Adrenal gland (tissue), 5 donors: ENCODE measurements around the gene NEDD1.

Experiments used
- POLR2A ChIP-seq, 2 donors: fragments of 450-650 bp; IDR thresholded peaks; one replicate each; pipeline ENCODE4 v1.6.1; 2017; ENCODE audit warnings: antibody characterized with exemption in 2 of 2, mild to moderate bottlenecking in 2 of 2, moderate library complexity in 1 of 2
- TF ChIP-seq, protein P1 (sequence below), 6 experiments: fragments of 450-650 bp in 4 of 6; fragments of 200-600 bp in 2 of 6; sonication (generic) in 1 of 6; IDR thresholded peaks; 1 replicate in 5 of 6; 2 replicates in 1 of 6; pipeline versions ENCODE4 v1.5.1 to v1.8.0; 2016 to 2021; ENCODE audit warnings: antibody characterized with exemption in 6 of 6, mild to moderate bottlenecking in 2 of 6, moderate library complexity in 1 of 6
- donor health status: DM: no; HTN: no; CAD: no.

DNA sequence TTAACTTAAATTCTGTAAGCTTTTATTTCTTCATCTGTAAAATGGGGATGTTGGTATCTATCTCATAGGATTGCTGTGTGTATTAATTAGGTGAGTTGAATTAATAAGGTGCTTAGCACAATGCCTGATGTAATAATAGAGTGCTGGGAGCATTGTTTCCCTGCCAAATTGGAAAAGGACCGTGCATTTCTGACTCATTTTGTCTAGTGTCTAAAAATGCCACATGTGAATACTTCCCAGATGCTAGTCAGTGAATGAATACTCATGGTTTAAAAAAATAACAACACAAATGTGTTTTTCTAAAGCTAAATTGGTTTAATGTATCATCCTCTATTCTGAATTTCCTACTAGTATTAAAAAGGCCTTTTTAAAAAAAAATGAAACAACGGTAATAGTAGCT, 45.4 kb upstream of the NEDD1 start:
- TF ChIP-seq, protein P1, sequence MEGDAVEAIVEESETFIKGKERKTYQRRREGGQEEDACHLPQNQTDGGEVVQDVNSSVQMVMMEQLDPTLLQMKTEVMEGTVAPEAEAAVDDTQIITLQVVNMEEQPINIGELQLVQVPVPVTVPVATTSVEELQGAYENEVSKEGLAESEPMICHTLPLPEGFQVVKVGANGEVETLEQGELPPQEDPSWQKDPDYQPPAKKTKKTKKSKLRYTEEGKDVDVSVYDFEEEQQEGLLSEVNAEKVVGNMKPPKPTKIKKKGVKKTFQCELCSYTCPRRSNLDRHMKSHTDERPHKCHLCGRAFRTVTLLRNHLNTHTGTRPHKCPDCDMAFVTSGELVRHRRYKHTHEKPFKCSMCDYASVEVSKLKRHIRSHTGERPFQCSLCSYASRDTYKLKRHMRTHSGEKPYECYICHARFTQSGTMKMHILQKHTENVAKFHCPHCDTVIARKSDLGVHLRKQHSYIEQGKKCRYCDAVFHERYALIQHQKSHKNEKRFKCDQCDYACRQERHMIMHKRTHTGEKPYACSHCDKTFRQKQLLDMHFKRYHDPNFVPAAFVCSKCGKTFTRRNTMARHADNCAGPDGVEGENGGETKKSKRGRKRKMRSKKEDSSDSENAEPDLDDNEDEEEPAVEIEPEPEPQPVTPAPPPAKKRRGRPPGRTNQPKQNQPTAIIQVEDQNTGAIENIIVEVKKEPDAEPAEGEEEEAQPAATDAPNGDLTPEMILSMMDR (IDR thresholded peaks at IDR 0.05) = no peak
- no peak for TF ChIP-seq POLR2A (IDR thresholded peaks at IDR 0.05)
